Measurements from ENCODE around the gene ANXA2.
"Not testable (repeated sequence)": the region's sequence is repeated elsewhere in the genome, so short reads cannot be mapped to it uniquely, and the experiment has no call there.

ANXA2 gene

GRCh38 chr15:60397772-60398445 lies at the start of gene ANXA2:
TSS of gene ANXA2 (minus strand) at chr15:60397986. CDS start at chr15:60386075, 11,911 bp downstream.
- peak; percentile 89 for DNase-seq (ENCODE audit: low spot score)

GRCh38 chr15:60444289-60444912 lies 46.6 kb upstream of the ANXA2 start:
- DNase-seq (ENCODE audit: low spot score) = peak; percentile 54

- DNase-seq (ENCODE audit: low spot score) = no peak
These were observed 45.0 kb upstream of the ANXA2 start for GRCh38 chr15:60442763-60443162.

- DNase-seq (ENCODE audit: low spot score) = no peak
These were observed 44.4 kb upstream of the ANXA2 start for GRCh38 chr15:60442031-60442650.

GRCh38 chr15:60441331-60441730 lies 43.5 kb upstream of the ANXA2 start:
- no peak for DNase-seq (ENCODE audit: low spot score)

GRCh38 chr15:60438646-60439045 lies 40.9 kb upstream of the ANXA2 start:
- no peak for DNase-seq (ENCODE audit: low spot score)

- DNase-seq (ENCODE audit: low spot score) = no peak
These were observed 31.1 kb upstream of the ANXA2 start for GRCh38 chr15:60428935-60429334.

- DNase-seq (ENCODE audit: low spot score) = peak; percentile 42
These were observed 29.2 kb upstream of the ANXA2 start for GRCh38 chr15:60426870-60427508.

- DNase-seq (ENCODE audit: low spot score) = no peak
These were observed 27.7 kb upstream of the ANXA2 start for GRCh38 chr15:60425461-60425860.

- no peak for DNase-seq (ENCODE audit: low spot score)
These were observed 26.2 kb upstream of the ANXA2 start for GRCh38 chr15:60424006-60424405.

GRCh38 chr15:60423537-60423936 lies 25.8 kb upstream of the ANXA2 start:
- peak; percentile 31 for DNase-seq (ENCODE audit: low spot score)

GRCh38 chr15:60421544-60421943 lies 23.8 kb upstream of the ANXA2 start:
- DNase-seq (ENCODE audit: low spot score) = no peak

- DNase-seq (ENCODE audit: low spot score) = no peak
These were observed 22.5 kb upstream of the ANXA2 start for GRCh38 chr15:60420203-60420716.

- no peak for DNase-seq (ENCODE audit: low spot score)
These were observed 22.0 kb upstream of the ANXA2 start for GRCh38 chr15:60419753-60420152.

- DNase-seq (ENCODE audit: low spot score) = no peak
These were observed 20.3 kb upstream of the ANXA2 start for GRCh38 chr15:60418096-60418495.

- DNase-seq (ENCODE audit: low spot score) = no peak
These were observed 19.3 kb upstream of the ANXA2 start for GRCh38 chr15:60417112-60417511.

- DNase-seq (ENCODE audit: low spot score) = no peak
These were observed 18.7 kb upstream of the ANXA2 start for GRCh38 chr15:60416484-60416883.

GRCh38 chr15:60414016-60414682 lies 16.4 kb upstream of the ANXA2 start:
- DNase-seq (ENCODE audit: low spot score) = no peak

- DNase-seq (ENCODE audit: low spot score) = no peak
These were observed 15.5 kb upstream of the ANXA2 start for GRCh38 chr15:60413231-60413824.

GRCh38 chr15:60412807-60413206 lies 15.0 kb upstream of the ANXA2 start:
- not testable (repeated sequence) for DNase-seq (ENCODE audit: low spot score)

- no peak for DNase-seq (ENCODE audit: low spot score)
These were observed 14.1 kb upstream of the ANXA2 start for GRCh38 chr15:60411774-60412425.

All from RKO (cell line).